ENCODE measurements around the gene FAM20C.

Gene FAM20C

DNA sequence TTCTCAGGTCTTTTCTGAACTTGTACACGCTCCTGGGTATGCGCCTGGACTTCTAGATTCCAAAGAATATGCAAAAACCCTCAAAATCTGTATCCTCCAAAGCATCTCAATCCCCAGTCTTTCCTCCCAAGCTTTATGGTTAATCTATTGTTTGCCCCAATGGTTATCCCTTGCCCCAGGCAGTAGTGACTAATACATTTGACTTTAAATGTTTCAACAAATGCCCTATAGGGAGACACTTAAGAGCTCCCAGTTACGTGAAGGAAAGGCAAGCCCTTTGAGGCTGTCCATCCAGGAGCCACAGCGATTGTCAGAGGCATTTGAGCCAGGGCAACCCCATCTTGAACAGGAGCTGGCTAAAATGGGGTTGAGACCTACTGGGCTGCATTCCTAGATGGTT lies 84.9 kb downstream of the FAM20C start:
- H3K9me3 Mint-ChIP-seq: peaks cover 16% of the 10 kb centered on the region
- no peak overlapping the region for H3K27ac Mint-ChIP-seq
- no peak overlapping the region for H3K4me3 Mint-ChIP-seq
- peaks cover 2% of the 10 kb centered on the region for H3K36me3 Mint-ChIP-seq
- no peak for ATAC-seq (ENCODE audit: low read depth)
- peaks cover 7% of the 10 kb centered on the region for H3K27me3 Mint-ChIP-seq
- H3K4me1 Mint-ChIP-seq: no peaks in the 10 kb centered on the region
- DNase-seq (ENCODE audit: low spot score in 2 of 2): no peak

DNA sequence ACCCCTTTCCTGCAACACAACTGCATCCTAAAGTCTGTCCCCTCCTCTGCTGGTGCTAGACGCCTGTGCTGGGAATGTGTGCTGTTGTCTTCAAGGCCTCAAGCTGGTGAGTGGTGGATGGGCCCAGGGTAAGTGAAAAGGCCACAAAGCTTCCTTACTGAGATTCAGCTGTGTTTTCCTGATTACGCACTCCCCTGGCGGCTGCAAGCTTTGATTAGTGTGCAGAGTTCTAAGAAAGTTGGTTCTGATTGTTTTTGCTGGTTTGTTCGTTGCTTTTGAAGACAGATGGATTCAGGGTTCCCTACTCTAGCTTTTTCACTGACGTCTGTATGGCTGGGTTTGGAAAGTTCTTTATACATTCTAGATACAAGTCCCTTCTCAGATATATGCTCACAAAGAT lies 85.7 kb downstream of the FAM20C start:
- ATAC-seq (ENCODE audit: low read depth): no peak
- Mint-ChIP-seq H3K4me1 (no peaks in the 10 kb centered on the region), H3K4me3 (no peak overlapping the region), H3K27me3 (peaks cover 7% of the 10 kb centered on the region), H3K27ac (no peak overlapping the region), H3K36me3 (no peaks in the 10 kb centered on the region), H3K9me3 (peaks cover 12% of the 10 kb centered on the region)
- DNase-seq (ENCODE audit: low spot score in 2 of 2): no peak

DNA sequence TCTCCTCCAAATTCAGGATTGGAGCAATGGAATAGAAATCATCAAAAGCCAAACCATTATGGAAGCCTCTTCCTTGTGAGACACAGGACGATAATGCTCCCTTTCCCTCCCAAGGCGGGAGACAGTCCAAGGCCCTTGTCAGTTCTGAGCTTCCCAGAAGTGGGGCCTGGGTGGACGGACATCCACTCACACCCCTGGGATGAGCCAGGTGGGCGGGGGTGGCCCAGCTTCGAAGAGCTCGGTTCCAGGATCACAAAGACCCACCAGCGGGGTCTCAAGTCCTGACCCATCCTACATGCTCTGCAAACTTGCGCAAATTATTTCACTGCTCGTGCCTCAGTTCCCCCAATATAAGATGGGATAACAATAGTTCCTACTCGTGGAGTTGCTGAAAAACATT lies 87.5 kb downstream of the FAM20C start:
- H3K27ac Mint-ChIP-seq: no peak overlapping the region
- no peak for DNase-seq (ENCODE audit: low spot score in 2 of 2)
- no peaks in the 10 kb centered on the region for H3K4me1 Mint-ChIP-seq
- no peak overlapping the region for H3K4me3 Mint-ChIP-seq
- peaks cover 7% of the 10 kb centered on the region for H3K27me3 Mint-ChIP-seq
- H3K9me3 Mint-ChIP-seq: peaks cover 8% of the 10 kb centered on the region
- H3K36me3 Mint-ChIP-seq: no peaks in the 10 kb centered on the region
- no peak for ATAC-seq (ENCODE audit: low read depth)

GRCh38 chr7:280461-280860 lies 88.1 kb downstream of the FAM20C start:
- DNase-seq (ENCODE audit: low spot score in 2 of 2) (no peak), ATAC-seq (ENCODE audit: low read depth) (no peak)
- Mint-ChIP-seq H3K36me3 (no peaks in the 10 kb centered on the region), H3K9me3 (peaks cover 8% of the 10 kb centered on the region), H3K4me1 (no peaks in the 10 kb centered on the region), H3K27ac (no peak overlapping the region), H3K4me3 (no peak overlapping the region), H3K27me3 (peaks cover 8% of the 10 kb centered on the region)

- peaks cover 8% of the 10 kb centered on the region for H3K27me3 Mint-ChIP-seq
- DNase-seq (ENCODE audit: low spot score in 2 of 2): no peak
- H3K27ac Mint-ChIP-seq: no peak overlapping the region
- ATAC-seq (ENCODE audit: low read depth): no peak
- no peak overlapping the region for H3K4me3 Mint-ChIP-seq
- H3K9me3 Mint-ChIP-seq: peaks cover 8% of the 10 kb centered on the region
- H3K4me1 Mint-ChIP-seq: no peaks in the 10 kb centered on the region
- H3K36me3 Mint-ChIP-seq: no peaks in the 10 kb centered on the region
These were observed 89.3 kb downstream of the FAM20C start for GRCh38 chr7:281637-282036.

GRCh38 chr7:282621-283020 lies 90.2 kb downstream of the FAM20C start:
- H3K4me3 Mint-ChIP-seq: no peak overlapping the region
- peaks cover 5% of the 10 kb centered on the region for H3K9me3 Mint-ChIP-seq
- H3K27ac Mint-ChIP-seq: no peak overlapping the region
- DNase-seq (ENCODE audit: low spot score in 2 of 2) (no peak), ATAC-seq (ENCODE audit: low read depth) (no peak)
- no peaks in the 10 kb centered on the region for H3K36me3 Mint-ChIP-seq
- no peaks in the 10 kb centered on the region for H3K4me1 Mint-ChIP-seq
- H3K27me3 Mint-ChIP-seq: peaks cover 10% of the 10 kb centered on the region

- ATAC-seq (ENCODE audit: low read depth) (no peak), DNase-seq (ENCODE audit: low spot score in 2 of 2) (no peak)
- Mint-ChIP-seq H3K27me3 (peaks cover 11% of the 10 kb centered on the region), H3K9me3 (peaks cover 5% of the 10 kb centered on the region), H3K4me1 (no peaks in the 10 kb centered on the region), H3K4me3 (no peak overlapping the region), H3K36me3 (no peaks in the 10 kb centered on the region), H3K27ac (no peak overlapping the region)
These were observed 92.7 kb downstream of the FAM20C start for GRCh38 chr7:284762-285722.

DNA sequence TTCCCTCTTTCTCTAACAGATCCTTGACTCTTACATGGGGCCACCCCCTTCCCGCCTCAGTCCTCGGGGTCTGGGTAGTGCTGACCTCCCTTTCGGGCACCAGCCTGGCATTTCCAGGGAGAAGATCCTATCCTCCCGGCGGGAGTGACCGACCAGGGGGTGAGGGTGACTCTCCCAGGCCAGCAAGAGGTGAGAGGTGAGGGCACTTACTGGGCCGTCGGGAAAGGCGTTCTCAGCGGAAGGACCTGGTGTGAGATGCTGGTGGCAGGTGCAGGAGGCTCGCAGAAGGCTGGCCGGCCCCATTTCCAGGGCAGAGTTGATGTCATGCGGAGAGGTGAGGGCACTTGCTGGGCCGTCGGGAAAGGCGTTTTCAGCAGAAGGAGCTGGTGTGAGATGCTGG lies 93.4 kb downstream of the FAM20C start:
- Mint-ChIP-seq H3K4me3 (no peak overlapping the region), H3K27ac (no peak overlapping the region), H3K36me3 (no peaks in the 10 kb centered on the region), H3K4me1 (no peaks in the 10 kb centered on the region), H3K27me3 (peaks cover 6% of the 10 kb centered on the region), H3K9me3 (peaks cover 5% of the 10 kb centered on the region)
- DNase-seq (ENCODE audit: low spot score in 2 of 2) (no peak), ATAC-seq (ENCODE audit: low read depth) (no peak)

DNA sequence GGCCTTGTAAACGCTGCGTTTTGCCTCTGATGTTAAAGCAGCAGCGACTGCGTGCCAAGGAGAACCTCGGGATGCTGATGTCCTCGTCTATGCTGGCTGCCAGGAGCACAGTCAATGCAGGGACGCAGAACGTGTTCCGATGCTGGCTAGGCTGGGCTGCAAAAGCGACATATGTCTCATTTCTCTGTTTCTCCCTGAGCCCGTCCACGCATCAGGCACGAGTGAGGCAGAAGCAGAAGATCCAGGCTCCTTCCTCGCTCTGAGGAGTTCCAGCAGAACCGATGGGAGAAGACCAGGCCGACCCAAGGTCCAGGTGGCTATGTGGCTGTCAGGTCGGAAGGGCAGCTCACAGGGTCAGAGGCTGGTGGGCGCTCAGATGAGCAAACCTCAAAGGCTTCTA lies 93.9 kb downstream of the FAM20C start:
- Mint-ChIP-seq H3K4me1 (no peaks in the 10 kb centered on the region), H3K9me3 (peaks cover 3% of the 10 kb centered on the region), H3K27ac (no peak overlapping the region), H3K27me3 (peaks cover 5% of the 10 kb centered on the region), H3K4me3 (no peak overlapping the region), H3K36me3 (no peaks in the 10 kb centered on the region)
- DNase-seq (ENCODE audit: low spot score in 2 of 2): no peak
- no peak for ATAC-seq (ENCODE audit: low read depth)

DNA sequence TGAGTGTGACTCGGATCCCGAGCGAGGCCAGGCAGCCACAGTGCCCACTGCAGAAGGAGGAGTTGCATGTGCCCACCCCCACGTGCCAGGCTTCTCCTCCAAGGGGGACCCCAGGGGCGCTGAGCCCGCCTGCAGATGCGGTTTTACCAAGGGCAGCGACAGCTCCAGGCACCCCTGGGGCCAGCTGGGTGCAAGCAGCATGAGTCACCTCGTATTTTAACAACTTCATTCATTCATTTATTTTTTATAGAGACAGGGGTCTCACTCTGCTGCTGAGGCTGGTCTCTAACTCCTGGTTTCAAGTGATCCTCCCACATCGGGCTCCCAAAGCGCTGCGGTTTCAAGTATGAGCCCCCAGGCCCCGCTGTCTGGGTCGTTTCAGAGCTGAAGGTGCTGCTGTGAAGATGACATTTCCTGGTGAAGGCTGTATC lies 96.3 kb downstream of the FAM20C start:
- no peak overlapping the region for H3K27ac Mint-ChIP-seq
- H3K27me3 Mint-ChIP-seq: peaks cover 10% of the 10 kb centered on the region
- H3K4me3 Mint-ChIP-seq: no peak overlapping the region
- H3K9me3 Mint-ChIP-seq: no peaks in the 10 kb centered on the region
- ATAC-seq (ENCODE audit: low read depth) (no peak), DNase-seq (ENCODE audit: low spot score in 2 of 2) (no peak)
- no peaks in the 10 kb centered on the region for H3K36me3 Mint-ChIP-seq
- H3K4me1 Mint-ChIP-seq: no peaks in the 10 kb centered on the region

DNA sequence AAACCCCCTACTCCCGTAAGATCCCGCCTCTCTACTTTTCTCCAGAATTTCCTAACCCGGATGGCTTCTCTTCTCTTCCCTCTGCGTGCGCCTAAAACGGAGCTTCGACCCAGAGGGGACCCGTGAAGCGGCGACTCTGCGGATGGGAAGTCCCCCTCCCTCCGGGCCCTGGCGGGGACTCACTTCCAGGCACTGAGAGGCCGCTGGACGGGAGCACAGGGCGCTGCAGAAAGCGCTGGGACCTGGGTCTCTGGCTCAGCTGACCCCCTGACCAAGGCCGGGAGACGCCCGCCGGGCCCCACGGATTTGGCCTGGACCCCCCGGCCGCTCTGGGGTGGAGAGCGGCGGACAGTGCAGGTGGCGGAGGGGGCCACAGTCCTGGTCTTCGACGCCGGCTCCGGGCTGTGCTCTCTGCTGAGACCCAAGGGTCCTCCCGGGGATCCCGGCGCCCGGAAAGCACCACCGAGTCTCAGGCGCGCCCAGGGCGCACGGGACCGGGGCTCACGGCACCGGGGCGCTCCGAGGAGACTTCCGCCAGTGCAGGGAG lies 96.9 kb downstream of the FAM20C start:
- no peaks in the 10 kb centered on the region for H3K9me3 Mint-ChIP-seq

DNA sequence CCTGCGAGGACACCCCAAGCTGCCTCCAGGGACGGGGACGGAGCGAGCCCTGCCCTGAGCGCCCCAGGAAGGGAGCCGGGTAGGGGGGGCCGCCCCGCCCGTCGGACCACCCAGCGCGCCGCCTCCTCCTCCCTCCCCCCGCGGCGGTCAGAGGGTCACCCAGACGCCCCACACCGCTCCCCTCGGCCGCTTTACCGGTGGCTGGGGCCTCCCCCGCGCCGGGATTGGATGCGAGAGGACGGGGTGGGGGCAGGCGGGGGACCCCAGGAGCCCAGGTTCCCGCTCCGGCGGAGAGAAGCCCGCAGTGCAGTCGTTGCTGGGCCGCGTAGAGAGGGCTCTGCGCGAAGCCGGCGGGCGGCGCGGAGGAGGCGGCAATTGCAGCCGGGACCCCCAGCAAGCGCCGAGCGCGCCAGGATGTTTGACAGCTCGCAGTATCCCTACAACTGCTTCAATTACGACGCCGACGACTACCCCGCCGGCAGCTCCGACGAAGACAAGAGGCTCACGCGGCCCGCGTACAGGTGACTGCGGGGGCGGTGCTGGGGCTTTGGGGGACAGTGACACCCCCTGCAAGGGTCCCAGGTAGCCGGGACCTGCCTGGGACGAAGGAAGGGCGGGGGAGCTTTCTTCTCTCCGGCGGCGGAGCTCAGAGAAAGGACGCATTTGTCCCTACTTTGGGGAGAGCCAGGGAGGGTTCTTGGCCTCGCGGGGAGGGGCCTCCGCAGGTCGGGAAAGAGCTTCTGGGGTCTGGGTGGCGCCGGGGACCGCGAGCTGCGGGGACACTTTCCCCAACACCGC lies 97.6 kb downstream of the FAM20C start, which contains the start of gene FOXL3:
Gene FOXL3 (plus strand): TSS at position 415 of the 798 bp plus-strand sequence. CDS start 0 bp downstream, at position 415.
- ATAC-seq (ENCODE audit: low read depth): no peak
- no peak for DNase-seq (ENCODE audit: low spot score in 2 of 2)
- H3K36me3 Mint-ChIP-seq: no peaks in the 10 kb centered on the region
- no peak within 1 kb of the TSS for H3K4me3 Mint-ChIP-seq
- H3K27ac Mint-ChIP-seq: no peak within 1 kb of the TSS
- H3K27me3 Mint-ChIP-seq: peaks cover 10% of the 10 kb centered on the region
- H3K9me3 Mint-ChIP-seq: no peaks in the 10 kb centered on the region
- H3K4me1 Mint-ChIP-seq: no peaks in the 10 kb centered on the region

More for the DNA sequence above, 96.9 kb downstream of the FAM20C start:
- H3K36me3 Mint-ChIP-seq: no peaks in the 10 kb centered on the region
- no peak overlapping the region for H3K4me3 Mint-ChIP-seq
- ATAC-seq (ENCODE audit: low read depth) (no peak), DNase-seq (ENCODE audit: low spot score in 2 of 2) (no peak)
- H3K27me3 Mint-ChIP-seq: peaks cover 10% of the 10 kb centered on the region
- H3K27ac Mint-ChIP-seq: no peak overlapping the region
- H3K4me1 Mint-ChIP-seq: no peaks in the 10 kb centered on the region

- H3K4me1 Mint-ChIP-seq: no peaks in the 10 kb centered on the region
- peaks cover 9% of the 10 kb centered on the region for H3K27me3 Mint-ChIP-seq
- H3K27ac Mint-ChIP-seq: no peak overlapping the region
- no peaks in the 10 kb centered on the region for H3K9me3 Mint-ChIP-seq
- H3K4me3 Mint-ChIP-seq: no peak overlapping the region
- DNase-seq (ENCODE audit: low spot score in 2 of 2): no peak
- no peaks in the 10 kb centered on the region for H3K36me3 Mint-ChIP-seq
- no peak for ATAC-seq (ENCODE audit: low read depth)
These were observed 98.4 kb downstream of the FAM20C start for GRCh38 chr7:290554-291372.
